ENCODE measurements around the gene PSTPIP1. TPM values are rescaled to one million over a fixed set of nuclear protein-coding genes. Genes with fewer than 3 reads are reported as not detected.

Gene PSTPIP1
- total RNA-seq, 1 experiment from 2014 or later = not detected

GRCh38 chr15:76978522-76979330, 16.2 kb upstream of the PSTPIP1 start:
- no peak for DNase-seq (ENCODE audit: low read depth)

- no peak for DNase-seq (ENCODE audit: low read depth)
Observed at GRCh38 chr15:76979331-76979925, 15.5 kb upstream of the PSTPIP1 start.

GRCh38 chr15:76979996-76980520, 14.9 kb upstream of the PSTPIP1 start:
- no peak for DNase-seq (ENCODE audit: low read depth)

GRCh38 chr15:76982356-76982755, 12.6 kb upstream of the PSTPIP1 start:
- no peak for DNase-seq (ENCODE audit: low read depth)

GRCh38 chr15:76982756-76983155, 12.2 kb upstream of the PSTPIP1 start:
- DNase-seq (ENCODE audit: low read depth) = no peak

- no peak for DNase-seq (ENCODE audit: low read depth)
Observed at GRCh38 chr15:76983590-76984375, 11.1 kb upstream of the PSTPIP1 start.

GRCh38 chr15:76986743-76987142, 8.2 kb upstream of the PSTPIP1 start:
- no peak for DNase-seq (ENCODE audit: low read depth)

- DNase-seq (ENCODE audit: low read depth) = no peak
Observed at GRCh38 chr15:76987276-76987675, 7.7 kb upstream of the PSTPIP1 start.

- no peak for DNase-seq (ENCODE audit: low read depth)
Observed at GRCh38 chr15:76987896-76988860, 6.7 kb upstream of the PSTPIP1 start.

- DNase-seq (ENCODE audit: low read depth) = no peak
Observed at GRCh38 chr15:76988867-76989780, 5.8 kb upstream of the PSTPIP1 start.

- no peak for DNase-seq (ENCODE audit: low read depth)
Observed at GRCh38 chr15:76991048-76991447, 3.9 kb upstream of the PSTPIP1 start.

- DNase-seq (ENCODE audit: low read depth) = no peak
Observed at GRCh38 chr15:76991741-76992645, 2.9 kb upstream of the PSTPIP1 start.

GRCh38 chr15:76993114-76993725, 1.7 kb upstream of the PSTPIP1 start:
- no peak for DNase-seq (ENCODE audit: low read depth)

- peak; percentile 79 for DNase-seq (ENCODE audit: low read depth)
Observed at GRCh38 chr15:76994001-76994400, 925 bp upstream of the PSTPIP1 start.

- DNase-seq (ENCODE audit: low read depth) = no peak
Observed at GRCh38 chr15:76994496-76994895, 430 bp upstream of the PSTPIP1 start.

GRCh38 chr15:76996076-76996525, 1.2 kb downstream of the PSTPIP1 start:
- no peak for DNase-seq (ENCODE audit: low read depth)

GRCh38 chr15:76996526-76997401, 1.8 kb downstream of the PSTPIP1 start:
- DNase-seq (ENCODE audit: low read depth) = peak; percentile 68

All from HT1080 (cell line).